Measurements from ENCODE around the gene SET. TPM values are rescaled to one million over a fixed set of nuclear protein-coding genes. Genes with fewer than 3 reads are reported as not detected.

The SET gene
- total and polyA plus RNA-seq, 2 experiments from 2014 or later: 949 to 1,261 TPM

GRCh38 chr9:128731691-128732090, 42.7 kb downstream of the SET start:
- Histone ChIP-seq H3K27ac (ENCODE audit: low read depth) (no peak overlapping the region), H3K9me2 (ENCODE audit: insufficient read depth) (no peaks in the 10 kb centered on the region), H3K4me3 (no peak overlapping the region), H3F3A (replicated peaks; ENCODE audit: low read depth) (peaks cover 4% of the 10 kb centered on the region; the same call in 1 of the 2 replicates), H3K4me1 (ENCODE audit: insufficient read depth) (no peaks in the 10 kb centered on the region), H2AFZ (no peak overlapping the region), H4K20me1 (replicated peaks; ENCODE audit: insufficient read depth) (no peaks in the 10 kb centered on the region), H3K4me2 (no peak overlapping the region), H3K27me3 (ENCODE audit: insufficient read depth) (no peaks in the 10 kb centered on the region), H3K79me2 (replicated peaks; ENCODE audit: insufficient read depth) (no peaks in the 10 kb centered on the region), H3K36me3 (ENCODE audit: insufficient read depth) (no peaks in the 10 kb centered on the region)
- peaks cover 6% of the 10 kb centered on the region; the same call in 1 of the 3 replicates for H3K36me3 Mint-ChIP-seq (ENCODE audit: low read depth)
- TF ChIP-seq EZH2 (IDR thresholded peaks at IDR 0.05; ENCODE audit: low read depth, unreplicated experiment) (no peak), CTCF (conservative IDR thresholded peaks at IDR 0.05; ENCODE audit: low read depth in 2 of 2) (no peak), POLR2AphosphoS5 (IDR thresholded peaks at IDR 0.05; ENCODE audit: low read depth) (no peak), CREB1 (CRISPR knock-in tag; IDR thresholded peaks at IDR 0.05; ENCODE audit: low read depth) (no peak), EZH2phosphoT487 (IDR thresholded peaks at IDR 0.05; ENCODE audit: unreplicated experiment) (no peak), NANOG (IDR thresholded peaks at IDR 0.05; ENCODE audit: borderline replicate concordance) (no peak), ETS1 (IDR thresholded peaks at IDR 0.05) (no peak), ZNF462 (CRISPR knock-in tag; IDR thresholded peaks at IDR 0.05) (no peak), ZNF331 (CRISPR knock-in tag; IDR thresholded peaks at IDR 0.05; ENCODE audit: low read depth) (no peak), JUNB (IDR thresholded peaks at IDR 0.05; ENCODE audit: unreplicated experiment) (no peak), REST (IDR thresholded peaks at IDR 0.05; ENCODE audit: unreplicated experiment) (no peak), ZNF114 (CRISPR knock-in tag; IDR thresholded peaks at IDR 0.05) (no peak), STAT1 (IDR thresholded peaks at IDR 0.05; ENCODE audit: unreplicated experiment) (no peak)
- ATAC-seq (no peak), DNase-seq (ENCODE audit: low spot score) (no peak)
- no peaks in the 10 kb centered on the region for H3K9me3 Mint-ChIP-seq
- H3K4me3 Mint-ChIP-seq: no peak overlapping the region
- peaks cover 17% of the 10 kb centered on the region for H3K27me3 Mint-ChIP-seq (ENCODE audit: insufficient read depth, low read depth, poor library complexity)
- peaks cover 11% of the 10 kb centered on the region; the same call in 2 of the 3 replicates for H3K4me1 Mint-ChIP-seq
- H3K27ac Mint-ChIP-seq: no peak overlapping the region

Measured in GM23338 (cell line).